Measurements from ENCODE around the gene KIF21B.

KIF21B gene

DNA sequence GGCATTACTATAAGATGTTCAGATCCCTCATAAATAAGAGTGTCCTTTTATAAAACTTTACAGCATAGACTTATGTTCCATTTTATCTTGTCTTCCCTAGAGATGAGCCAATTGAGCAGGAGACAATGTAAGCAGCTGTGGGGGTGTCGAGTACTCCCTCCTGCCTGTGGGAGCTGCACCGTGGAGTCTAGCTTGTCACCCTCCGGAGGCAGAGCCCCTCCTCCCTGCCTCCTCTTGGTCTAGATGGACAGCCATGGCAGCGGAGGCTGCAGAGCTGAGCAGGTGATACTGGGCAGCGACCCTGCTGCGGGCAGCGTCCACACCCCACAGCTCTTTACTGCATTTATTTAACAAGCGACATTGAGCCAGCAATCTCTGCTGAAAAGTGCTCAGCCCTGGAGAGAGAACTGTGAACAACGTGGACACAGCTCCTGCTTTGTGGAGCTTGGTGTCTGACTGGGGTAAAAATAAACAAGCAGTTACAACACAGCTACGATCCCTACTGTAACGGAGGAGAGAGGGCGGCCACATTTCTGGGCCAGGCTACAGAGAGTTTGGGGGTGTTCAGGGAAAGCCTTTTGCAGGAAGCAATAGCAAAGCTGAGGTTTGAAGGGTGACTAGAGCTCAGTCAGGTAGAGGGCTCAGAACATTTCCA, 12.8 kb upstream of the KIF21B start:
- H3K27ac ChIP-seq = no peak overlapping the region
- no peak for TF ChIP-seq ZFX (IDR thresholded peaks at IDR 0.05; ENCODE audit: borderline replicate concordance)
- TF ChIP-seq, protein P1, sequence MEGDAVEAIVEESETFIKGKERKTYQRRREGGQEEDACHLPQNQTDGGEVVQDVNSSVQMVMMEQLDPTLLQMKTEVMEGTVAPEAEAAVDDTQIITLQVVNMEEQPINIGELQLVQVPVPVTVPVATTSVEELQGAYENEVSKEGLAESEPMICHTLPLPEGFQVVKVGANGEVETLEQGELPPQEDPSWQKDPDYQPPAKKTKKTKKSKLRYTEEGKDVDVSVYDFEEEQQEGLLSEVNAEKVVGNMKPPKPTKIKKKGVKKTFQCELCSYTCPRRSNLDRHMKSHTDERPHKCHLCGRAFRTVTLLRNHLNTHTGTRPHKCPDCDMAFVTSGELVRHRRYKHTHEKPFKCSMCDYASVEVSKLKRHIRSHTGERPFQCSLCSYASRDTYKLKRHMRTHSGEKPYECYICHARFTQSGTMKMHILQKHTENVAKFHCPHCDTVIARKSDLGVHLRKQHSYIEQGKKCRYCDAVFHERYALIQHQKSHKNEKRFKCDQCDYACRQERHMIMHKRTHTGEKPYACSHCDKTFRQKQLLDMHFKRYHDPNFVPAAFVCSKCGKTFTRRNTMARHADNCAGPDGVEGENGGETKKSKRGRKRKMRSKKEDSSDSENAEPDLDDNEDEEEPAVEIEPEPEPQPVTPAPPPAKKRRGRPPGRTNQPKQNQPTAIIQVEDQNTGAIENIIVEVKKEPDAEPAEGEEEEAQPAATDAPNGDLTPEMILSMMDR (IDR thresholded peaks at IDR 0.05) = no peak

DNA sequence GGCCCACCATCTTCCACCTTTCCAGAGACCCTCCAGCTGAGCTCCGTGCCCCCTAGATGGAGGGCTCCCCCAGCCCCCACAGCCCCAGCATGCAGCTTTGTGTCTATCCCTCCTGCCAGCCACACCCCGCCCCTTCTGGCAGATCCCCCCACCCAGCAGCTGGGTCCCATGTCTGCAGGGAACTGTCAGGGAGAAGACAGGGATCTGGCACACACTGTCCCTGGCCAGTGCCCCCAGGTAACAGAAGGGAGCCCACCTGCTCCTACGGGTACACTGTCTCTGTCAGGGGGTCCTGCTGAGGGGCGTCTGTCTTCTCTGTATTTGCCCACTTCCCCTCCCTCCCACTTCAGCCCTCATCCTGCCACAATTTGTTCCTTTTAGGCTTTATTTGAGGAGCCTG, 11.2 kb upstream of the KIF21B start:
- H3K27ac ChIP-seq = no peak overlapping the region
- no peak for TF ChIP-seq ZFX (IDR thresholded peaks at IDR 0.05; ENCODE audit: borderline replicate concordance)
- TF ChIP-seq, protein P1 (IDR thresholded peaks at IDR 0.05) = no peak

DNA sequence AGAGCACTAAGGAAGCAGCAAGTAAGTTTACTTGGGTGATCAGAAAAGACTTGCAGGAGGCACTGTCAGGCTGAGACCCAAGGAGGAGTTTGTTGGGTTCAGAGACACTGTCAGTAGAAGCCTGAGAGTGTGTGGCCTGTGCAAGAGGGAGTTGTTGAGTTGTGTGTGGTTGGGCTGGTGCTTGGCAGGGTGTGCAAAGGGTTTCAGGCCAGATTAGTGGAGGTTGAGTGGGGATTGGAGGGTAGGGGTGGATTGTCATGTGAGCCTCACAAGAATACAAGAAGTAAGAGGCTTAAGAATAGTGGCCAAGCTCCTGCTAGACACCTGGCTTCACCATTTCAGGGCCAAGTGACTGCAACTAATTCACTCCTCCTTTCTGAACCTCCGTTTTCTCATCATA, 8.9 kb upstream of the KIF21B start:
- no peak overlapping the region for H3K27ac ChIP-seq
- TF ChIP-seq, protein P1 (IDR thresholded peaks at IDR 0.05) = no peak
- no peak for TF ChIP-seq ZFX (IDR thresholded peaks at IDR 0.05; ENCODE audit: borderline replicate concordance)

DNA sequence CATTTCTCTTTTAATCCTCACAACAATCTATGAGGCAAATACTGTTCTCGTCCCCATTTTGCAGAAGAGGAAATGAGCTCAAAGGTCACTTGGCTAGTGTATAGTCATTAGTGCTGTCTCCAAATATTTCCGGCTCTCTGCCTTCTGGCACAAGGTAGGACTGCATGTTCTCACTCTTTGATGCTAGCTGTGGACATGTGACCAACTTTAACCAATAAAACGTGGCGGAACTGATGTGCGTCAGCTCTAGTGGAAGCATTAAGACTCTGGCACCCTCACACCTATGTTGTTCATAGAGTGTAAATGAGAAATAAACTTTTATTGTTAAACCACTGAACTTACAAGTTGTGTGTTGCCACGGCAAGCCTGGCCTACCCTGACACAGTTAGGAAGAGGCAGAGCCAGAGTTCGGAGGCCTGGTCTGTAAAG, 5.0 kb upstream of the KIF21B start:
- TF ChIP-seq ZFX (IDR thresholded peaks at IDR 0.05; ENCODE audit: borderline replicate concordance) = no peak
- TF ChIP-seq, protein P1 (IDR thresholded peaks at IDR 0.05) = no peak
- no peak overlapping the region for H3K27ac ChIP-seq

DNA sequence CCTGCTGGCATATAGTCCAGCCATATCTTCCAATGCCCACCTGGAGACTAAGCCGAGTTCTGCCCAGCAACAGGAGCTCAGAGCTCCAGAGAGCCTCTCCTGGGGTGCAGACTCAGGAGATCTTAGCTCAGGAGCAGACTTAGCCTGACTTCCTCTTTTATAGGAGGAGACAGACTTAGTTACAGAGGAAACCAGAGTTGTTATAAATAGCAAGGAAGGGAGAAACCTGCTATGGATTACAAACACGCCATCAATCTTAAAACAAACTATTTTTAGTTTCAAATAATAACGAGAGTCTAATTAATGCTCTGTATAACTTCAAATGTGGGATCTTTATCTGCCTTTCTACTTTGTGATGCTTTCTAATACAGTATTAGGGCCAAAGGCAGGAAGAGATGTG, 3.3 kb upstream of the KIF21B start:
- H3K27ac ChIP-seq = no peak overlapping the region
- TF ChIP-seq, protein P1 (IDR thresholded peaks at IDR 0.05) = no peak
- no peak for TF ChIP-seq ZFX (IDR thresholded peaks at IDR 0.05; ENCODE audit: borderline replicate concordance)

- TF ChIP-seq, protein P1 (IDR thresholded peaks at IDR 0.05) = no peak
- TF ChIP-seq ZFX (IDR thresholded peaks at IDR 0.05; ENCODE audit: borderline replicate concordance) = no peak
Observed at GRCh38 chr1:201026234-201026633, 2.7 kb upstream of the KIF21B start.

GRCh38 chr1:201025571-201026002, 2.1 kb upstream of the KIF21B start:
- no peak for TF ChIP-seq ZFX (IDR thresholded peaks at IDR 0.05; ENCODE audit: borderline replicate concordance)
- TF ChIP-seq, protein P1 (IDR thresholded peaks at IDR 0.05) = peak; percentile 32
- no peak overlapping the region for H3K27ac ChIP-seq

More at GRCh38 chr1:201026234-201026633, 2.7 kb upstream of the KIF21B start:
- no peak overlapping the region for H3K27ac ChIP-seq
